GM12878 (cell line): ENCODE data around the gene RBM26. TPM values are rescaled to one million over a fixed set of nuclear protein-coding genes. Genes with fewer than 3 reads are reported as not detected.

ENCODE experiments used
- ATAC-seq: fragments of 200-7000 bp; cut with Tn5 transposase; 3 replicates; pipeline ENCODE4 v1.9.1; 2020; ENCODE audit warnings: mild to moderate bottlenecking, moderate library complexity
- BruUV-seq: library from RNA; stranded (reverse); fragments of 400-500 nt; replicated peaks from 2 replicates; lab custom pipeline; 2021; lab: Mats Ljungman, UMichigan
- CTCF ChIA-PET: fragments of 300-600 bp; sonication (Branson Sonifier 250); formaldehyde crosslinking; extraction: SDS; loops from one replicate; lab custom pipeline; 2021; ENCODE audit warnings: inconsistent platforms; lab: Yijun Ruan, JAX
- POLR2A ChIA-PET: fragments of 350-600 bp; formaldehyde crosslinking; extraction: SDS; loops from one replicate; lab custom pipeline; 2021; ENCODE audit warnings: inconsistent platforms; lab: Charles Lee
- RAD21 ChIA-PET: fragments of 300-600 bp; sonication (Branson Sonifier 250); formaldehyde crosslinking; loops from one replicate; lab custom pipeline; 2023; ENCODE audit warnings: antibody characterized with exemption; ENCODE audit not compliant: unreplicated experiment; lab: Charles Lee
- SMC1A ChIA-PET: fragments of 300-600 bp; sonication (Branson Sonifier 250); formaldehyde crosslinking; loops from one replicate; lab custom pipeline; 2023; ENCODE audit not compliant: unreplicated experiment, uncharacterized antibody; lab: Charles Lee
- DNase-seq: peaks from one replicate; pipeline ENCODE4 v3.0.0-alpha.2; 2011; ENCODE audit warnings: low read depth, low spot score
- FAIRE-seq: peaks from 3 replicates; lab custom pipeline; 2011; peaks lifted over from hg19 to GRCh38; lab: Jason Lieb, UNC
- H2AFZ ChIP-seq: 2 replicates; pipeline ENCODE4 v1.6.0; 2011; ENCODE audit warnings: low read depth, low read length, control low read depth; ENCODE audit not compliant: control insufficient read depth
- H3K27ac ChIP-seq: 2 replicates; pipeline ENCODE4 v1.5.1; 2011; ENCODE audit warnings: control low read depth; ENCODE audit not compliant: control insufficient read depth, insufficient read depth
- H3K27me3 ChIP-seq, 2 experiments: replicated peaks in 1 of 2; 2 replicates each; pipeline versions ENCODE4 v1.6.0 to v1.6.1; 2011; ENCODE audit warnings: low read length in 1 of 2; ENCODE audit not compliant: control insufficient read depth in 2 of 2, insufficient read depth in 2 of 2
- H3K36me3 ChIP-seq, 2 experiments: 2 replicates each; pipeline ENCODE4 v1.5.1; 2011; ENCODE audit warnings: low read length in 1 of 2; ENCODE audit not compliant: control insufficient read depth in 2 of 2, insufficient read depth in 2 of 2
- H3K4me1 ChIP-seq: 2 replicates; pipeline ENCODE4 v1.6.1; 2011; ENCODE audit warnings: mild to moderate bottlenecking, low read length, moderate library complexity, mixed read lengths; ENCODE audit not compliant: control insufficient read depth, insufficient read depth
- H3K4me2 ChIP-seq: 2 replicates; pipeline ENCODE4 v1.6.0; 2011; ENCODE audit warnings: control low read depth; ENCODE audit not compliant: control insufficient read depth, insufficient read depth
- H3K4me3 ChIP-seq: fragments of 200-600 bp; sonication (generic); 2 replicates; pipeline ENCODE4 v1.5.1; 2016
- H3K79me2 ChIP-seq: 2 replicates; pipeline ENCODE4 v1.6.0; 2011; ENCODE audit warnings: low read length; ENCODE audit not compliant: control insufficient read depth, insufficient read depth
- H3K9ac ChIP-seq: 2 replicates; pipeline ENCODE4 v1.8.0; 2011; ENCODE audit warnings: low read length, control low read depth, mixed read lengths; ENCODE audit not compliant: control insufficient read depth, insufficient read depth
- H3K9me3 ChIP-seq: replicated peaks from 3 replicates; pipeline ENCODE4 v1.5.1; 2011; ENCODE audit warnings: mild to moderate bottlenecking, low read length; ENCODE audit not compliant: control insufficient read depth, insufficient read depth
- H4K20me1 ChIP-seq: 2 replicates; pipeline ENCODE4 v1.6.0; 2011; ENCODE audit not compliant: control insufficient read depth, insufficient read depth
- CHD1 ChIP-seq: IDR thresholded peaks from 2 replicates; pipeline ENCODE4 v1.6.1; 2012; ENCODE audit warnings: low read depth, low read length, improper control_type of control experiment
- GATAD2B ChIP-seq: fragments of 450-650 bp; conservative IDR thresholded peaks from 2 replicates; pipeline ENCODE4 v1.6.1; 2017; ENCODE audit warnings: low read depth, mild to moderate bottlenecking, moderate library complexity
- MTA3 ChIP-seq: IDR thresholded peaks from 2 replicates; pipeline ENCODE4 v1.6.1; 2012; ENCODE audit warnings: low read length, inconsistent platforms, borderline replicate concordance
- MXI1 ChIP-seq: fragments of 150-350 bp; IDR thresholded peaks from 2 replicates; pipeline ENCODE4 v1.6.1; 2011; ENCODE audit warnings: low read depth, mild to moderate bottlenecking, inconsistent platforms, low read length, improper control_type of control experiment
- POLR2AphosphoS5 ChIP-seq: IDR thresholded peaks from 2 replicates; pipeline ENCODE4 v1.6.1; 2011; ENCODE audit warnings: mild to moderate bottlenecking, low read length, inconsistent platforms
- POU2F2 ChIP-seq: IDR thresholded peaks from 3 replicates; pipeline ENCODE4 v1.6.1; 2011; ENCODE audit warnings: low read depth, mild to moderate bottlenecking, low read length, borderline replicate concordance
- SUZ12 ChIP-seq: fragments of 200-600 bp; sonication (generic); IDR thresholded peaks from one replicate; pipeline ENCODE4 v1.6.1; 2018; ENCODE audit warnings: antibody characterized with exemption, mild to moderate bottlenecking; ENCODE audit not compliant: unreplicated experiment
- TCF7 ChIP-seq: IDR thresholded peaks from 2 replicates; pipeline ENCODE4 v1.6.1; 2014; ENCODE audit warnings: antibody characterized with exemption, borderline replicate concordance
- YBX1 ChIP-seq: fragments of 450-650 bp; IDR thresholded peaks from 2 replicates; pipeline ENCODE4 v1.6.1; 2016; ENCODE audit warnings: antibody characterized with exemption
- ZNF207 ChIP-seq: fragments of 450-650 bp; IDR thresholded peaks from 2 replicates; pipeline ENCODE4 v1.6.1; 2014; ENCODE audit warnings: antibody characterized with exemption, mild to moderate bottlenecking, borderline replicate concordance
- WGBS: methylation state at CpG from one replicate; pipeline ENCODE4 v1.1.6; 2016; ENCODE audit warnings: low lambda C conversion rate; ENCODE audit not compliant: insufficient replicate concordance, insufficient coverage; ENCODE audit errors: missing lambda C conversion rate; 5-methylcytosine and 5-hydroxymethylcytosine counted together
- in situ Hi-C: fragments of 300-500 bp; cut with MboI; formaldehyde crosslinking; loops from 9 replicates; pipeline ENCODE4 v1.14.3; 2018; ENCODE audit warnings: mixed read lengths
- intact Hi-C: fragments of 100-400 bp; cut with micrococcal nuclease; formaldehyde crosslinking; loops from one replicate; pipeline ENCODE4 v1.14.2; 2022; ENCODE audit not compliant: unreplicated experiment
- polyA plus RNA-seq, 11 experiments: library from polyadenylated mRNA; depleted of rRNA in 4 of 11; unstranded in 6 of 11; stranded (reverse) in 5 of 11; fragments of >200 nt; fragmentation: Nextera tagmentation in 4 of 11; fragmentation: Illumina TruSeq in 1 of 11; extraction: Ambion mirVana in 4 of 11; extraction: Trizol in 1 of 11; gene quantifications; 1 replicate in 1 of 11; 2 replicates in 10 of 11; pipeline versions ENCODE4 v1.2.1 to v1.2.3, GENCODE V29; 2011 to 2016; ENCODE audit warnings: inconsistent platforms in 2 of 11, missing spikeins in 2 of 11, low read depth in 1 of 11
- total RNA-seq, 4 experiments: library from RNA; depleted of rRNA in 3 of 4; stranded (reverse); fragments of >200 nt in 3 of 4; fragmentation: Illumina TruSeq in 1 of 4; extraction: Trizol in 1 of 4; gene quantifications; 2 replicates each; pipeline versions ENCODE4 v1.2.1 to v1.2.3, GENCODE V29; 2013 to 2021
- TF ChIP-seq, protein P1 (sequence below): IDR thresholded peaks from 2 replicates; pipeline ENCODE4 v1.6.1; 2011; ENCODE audit warnings: low read depth, low read length, improper control_type of control experiment, borderline replicate concordance

RBM26 gene
- total and polyA plus RNA-seq, 10 of the 15 experiments (the other 5 are each of a cell fraction or from before 2014, with no cell fraction given), result 17.6 to 71.3 (median 38.9) TPM

DNA sequence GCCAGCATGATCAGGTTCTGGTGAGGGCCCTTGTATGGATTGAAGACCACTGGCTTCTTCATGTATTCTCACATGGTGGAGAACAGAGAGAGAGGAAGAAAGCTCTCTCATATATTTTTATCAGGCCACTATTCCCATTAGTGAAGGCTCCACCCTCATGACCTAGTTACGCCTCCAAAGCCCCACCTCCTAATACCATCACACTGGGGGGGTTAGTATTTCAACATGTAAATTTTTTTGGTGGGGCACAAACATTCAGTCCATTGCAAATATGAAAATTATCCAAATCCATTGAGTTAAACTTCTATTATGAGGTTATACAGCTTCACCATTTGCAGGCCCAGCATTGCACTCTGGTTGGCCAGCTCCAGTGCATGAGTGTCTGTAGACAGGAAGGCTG, 33.2 kb upstream of the RBM26 start:
- no peaks in the 10 kb centered on the region for H4K20me1 ChIP-seq
- no peaks in the 10 kb centered on the region for H3K36me3 ChIP-seq
- H3K27me3 ChIP-seq, result no peaks in the 10 kb centered on the region; a peak in 1 of 4 replicates
- 93% methylated on average over 1 of the region's 1 CpG for WGBS
- ChIA-PET RAD21 (interaction anchor here (1.2 kb wide), 1 partner anchor 102 kb away, joined by 5 read pairs; no protein-coding TSS in a partner anchor), CTCF (interaction anchor here (0.6 to 1.2 kb wide), 2 partner anchors 27 to 42 kb away, joined by 3 read pairs; partner anchors contain the start of gene NDFIP2), POLR2A (no interaction called here), SMC1A (no interaction called here)
- no peak overlapping the region for H3K9ac ChIP-seq
- H2AFZ ChIP-seq, result no peak overlapping the region
- ATAC-seq (no peak), FAIRE-seq (no peak), DNase-seq (no peak)
- no TSS peak for BruUV-seq
- no peaks in the 10 kb centered on the region for H3K79me2 ChIP-seq
- no peaks in the 10 kb centered on the region for H3K9me3 ChIP-seq
- no peak overlapping the region for H3K4me3 ChIP-seq
- TF ChIP-seq POLR2AphosphoS5, result no peak
- no peak for TF ChIP-seq CHD1
- no peak for TF ChIP-seq MTA3
- TF ChIP-seq ZNF207, result no peak
- no peak for TF ChIP-seq TCF7
- TF ChIP-seq, protein P1, sequence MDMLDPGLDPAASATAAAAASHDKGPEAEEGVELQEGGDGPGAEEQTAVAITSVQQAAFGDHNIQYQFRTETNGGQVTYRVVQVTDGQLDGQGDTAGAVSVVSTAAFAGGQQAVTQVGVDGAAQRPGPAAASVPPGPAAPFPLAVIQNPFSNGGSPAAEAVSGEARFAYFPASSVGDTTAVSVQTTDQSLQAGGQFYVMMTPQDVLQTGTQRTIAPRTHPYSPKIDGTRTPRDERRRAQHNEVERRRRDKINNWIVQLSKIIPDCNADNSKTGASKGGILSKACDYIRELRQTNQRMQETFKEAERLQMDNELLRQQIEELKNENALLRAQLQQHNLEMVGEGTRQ, result no peak
- TF ChIP-seq GATAD2B, result no peak
- TF ChIP-seq MXI1, result no peak
- TF ChIP-seq SUZ12, result no peak
- TF ChIP-seq YBX1, result no peak
- TF ChIP-seq POU2F2, result no peak
- TF ChIP-seq, all 136 proteins: peak for 0
- in situ Hi-C loops (no loop called here), intact Hi-C loops (no loop called here)
- Histone ChIP-seq H3K4me1 (no peaks in the 10 kb centered on the region), H3K27ac (no peak overlapping the region), H3K4me2 (no peak overlapping the region)
